Fibroblast of upper back skin (primary cell): Measurements from ENCODE around the gene ASB6.
"Not testable (repeated sequence)": the region's sequence is repeated elsewhere in the genome, so short reads cannot be mapped to it uniquely, and the experiment has no call there.

Experiments
- DNase-seq: peaks from one replicate; pipeline ENCODE4 v3.0.0-alpha.2; 2013

ASB6 gene

GRCh38 chr9:129604056-129604765, 37.7 kb downstream of the ASB6 start:
- no peak for DNase-seq

GRCh38 chr9:129602598-129603415, 39.1 kb downstream of the ASB6 start:
- DNase-seq, result peak; percentile 27

DNA sequence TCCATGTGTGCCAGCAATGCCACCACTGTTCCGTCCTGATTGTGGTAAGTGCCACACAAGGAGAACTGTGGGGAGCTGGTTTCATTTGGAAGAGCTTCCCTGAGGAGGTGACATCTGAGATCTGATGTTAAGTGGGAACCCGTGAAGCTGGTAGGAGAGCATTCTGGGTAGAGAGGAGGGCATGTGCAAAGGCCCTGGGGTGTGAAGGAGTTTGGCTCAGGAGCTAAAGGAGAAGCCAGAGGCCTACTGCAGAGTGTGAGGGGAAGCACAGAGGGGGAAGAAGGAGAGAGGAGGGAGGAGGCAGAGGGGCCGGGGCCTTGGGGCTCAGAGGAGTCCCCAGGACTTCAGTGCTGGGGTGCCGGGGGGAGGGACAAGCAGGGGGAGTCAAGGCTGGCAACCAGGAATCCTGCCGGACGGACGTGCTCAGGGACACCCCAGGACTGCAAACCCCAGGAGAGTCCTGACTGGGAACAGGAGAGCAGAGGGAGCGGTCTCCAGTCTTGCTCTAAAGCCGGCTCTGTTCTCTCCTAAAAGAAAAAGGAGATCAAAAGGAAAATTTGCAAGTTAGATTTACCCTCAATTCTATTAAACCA, 40.8 kb downstream of the ASB6 start:
- no peak for DNase-seq

GRCh38 chr9:129598089-129598596, 43.8 kb downstream of the ASB6 start:
- no peak for DNase-seq

GRCh38 chr9:129597355-129598088, 44.4 kb downstream of the ASB6 start:
- peak; percentile 74 for DNase-seq

GRCh38 chr9:129596541-129597331, 45.2 kb downstream of the ASB6 start:
- DNase-seq, result peak; percentile 80

GRCh38 chr9:129595903-129596540, 45.9 kb downstream of the ASB6 start:
- no peak for DNase-seq

GRCh38 chr9:129595311-129595741, 46.6 kb downstream of the ASB6 start:
- DNase-seq, result peak; percentile 75

- DNase-seq, result no peak
Observed at GRCh38 chr9:129594632-129595031, 47.3 kb downstream of the ASB6 start.

DNA sequence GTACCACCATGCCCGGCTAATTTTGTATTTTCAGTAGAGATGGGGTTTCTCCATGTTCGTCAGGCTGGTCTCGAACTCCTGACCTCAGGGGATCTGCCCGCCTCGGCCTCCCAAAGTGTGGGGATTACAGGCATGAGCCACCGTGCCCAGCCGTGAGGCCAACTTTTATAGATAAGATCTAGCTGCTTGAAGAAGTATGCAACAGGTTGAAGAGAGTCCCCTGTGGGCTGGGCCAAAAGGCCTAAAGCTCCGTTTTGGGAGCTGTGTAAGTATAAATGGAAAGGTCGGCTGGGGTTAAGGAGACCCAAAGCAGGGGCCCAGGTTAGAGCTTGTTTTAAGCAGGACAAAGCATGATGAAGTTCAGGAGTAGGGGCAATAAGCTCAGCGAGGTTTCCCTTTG, 49.2 kb downstream of the ASB6 start:
- not testable (repeated sequence) for DNase-seq

DNA sequence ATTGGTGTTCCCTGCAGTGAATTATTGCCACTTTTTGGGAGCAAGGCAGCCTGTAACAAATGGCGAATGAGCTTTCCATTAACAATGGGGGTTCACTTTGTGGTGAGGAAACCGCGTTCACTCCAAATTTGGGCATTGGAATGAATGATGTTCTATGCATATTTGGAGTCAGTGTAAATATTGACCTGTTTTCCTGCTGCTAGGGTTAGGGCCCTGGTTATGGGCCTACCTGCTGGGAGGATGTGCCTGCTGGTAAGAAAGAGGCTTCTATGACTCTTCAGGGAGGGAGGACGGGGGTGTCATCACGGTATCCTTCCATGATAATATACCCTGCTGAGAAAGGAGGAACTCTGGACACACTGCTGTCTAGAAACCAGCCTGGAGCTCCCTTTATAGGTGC, 50.0 kb downstream of the ASB6 start:
- no peak for DNase-seq

GRCh38 chr9:129590466-129590865, 51.5 kb downstream of the ASB6 start:
- no peak for DNase-seq

DNA sequence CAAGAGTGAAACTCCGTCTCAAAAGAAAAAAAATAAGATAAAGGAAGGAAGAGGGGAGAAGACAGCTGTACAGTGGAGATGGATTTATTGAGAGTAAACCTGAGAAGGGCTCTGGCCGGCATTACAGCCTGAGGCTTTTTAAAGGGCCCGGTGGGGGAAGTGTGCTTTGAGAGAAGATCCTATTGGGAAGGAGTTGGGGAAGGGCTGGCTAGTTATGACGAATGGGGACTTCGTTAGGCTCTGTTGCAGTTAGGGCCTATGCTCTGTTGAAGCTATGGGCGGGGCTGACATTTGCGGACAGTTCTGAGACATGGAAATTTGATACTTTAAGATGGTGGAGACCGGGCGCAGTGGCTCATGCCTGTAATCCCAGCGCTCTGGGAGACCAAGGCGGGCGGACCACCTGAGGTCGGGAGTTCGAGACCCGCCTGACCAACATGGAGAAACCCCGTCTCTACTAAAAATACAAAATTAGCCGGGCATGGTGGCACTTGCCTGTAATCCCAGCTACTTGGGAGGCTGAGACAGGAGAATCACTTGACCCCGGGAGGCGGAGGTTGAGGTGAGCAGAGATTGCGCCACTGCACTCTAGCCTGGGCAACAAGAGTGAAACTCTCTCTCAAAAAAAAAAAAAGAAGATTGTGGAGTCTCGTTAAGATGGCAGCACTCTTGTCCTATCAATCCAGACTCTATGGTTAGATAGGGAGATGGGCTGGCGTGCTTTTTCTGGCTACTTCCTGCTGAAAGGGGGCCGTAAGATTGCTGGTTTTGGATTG, 54.3 kb downstream of the ASB6 start:
- DNase-seq, result peak; percentile 71

DNA sequence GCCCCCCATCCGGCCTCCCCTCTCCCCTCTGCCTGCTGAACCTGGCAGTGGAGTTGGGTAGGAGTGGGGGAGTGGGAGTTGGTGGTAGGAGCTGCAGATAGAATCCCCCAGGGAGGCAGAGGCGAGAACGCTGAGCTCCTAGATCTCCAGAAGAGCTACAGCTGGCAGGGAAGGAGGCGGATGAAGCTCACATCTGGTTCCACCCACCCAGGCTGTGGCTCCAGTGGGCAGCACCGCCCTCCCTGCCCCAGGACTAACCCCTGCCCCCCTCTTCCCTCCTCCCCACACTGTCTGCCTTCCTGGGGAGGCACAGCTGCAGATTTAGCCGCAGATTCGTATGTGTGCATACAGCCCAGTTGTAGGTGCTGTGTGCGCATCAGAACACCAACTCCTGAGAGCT, 55.3 kb downstream of the ASB6 start:
- peak; percentile 42 for DNase-seq

DNA sequence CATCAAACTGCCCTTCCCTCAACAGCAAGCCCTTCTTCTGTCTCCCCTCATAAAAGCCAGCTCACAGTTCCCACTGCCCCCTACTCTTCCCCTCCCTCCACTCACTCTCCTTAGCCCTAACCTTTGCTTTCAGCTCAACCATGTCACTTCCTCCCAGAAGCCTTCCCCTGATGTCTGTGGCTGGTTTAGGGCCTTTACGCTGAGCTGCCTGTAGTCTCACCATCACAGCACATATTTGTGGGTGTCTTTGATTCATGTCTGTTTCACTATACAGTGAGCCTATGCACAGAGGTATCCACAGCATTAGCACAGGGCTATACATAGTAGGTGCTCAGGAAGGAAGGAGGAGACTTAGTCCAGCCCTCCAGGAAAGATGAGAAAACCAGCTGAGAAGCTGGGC, 55.7 kb downstream of the ASB6 start:
- DNase-seq, result peak; percentile 24

- no peak for DNase-seq
Observed at GRCh38 chr9:129585352-129585751, 56.6 kb downstream of the ASB6 start.
